GM21526 (cell line): Measurements from ENCODE around the gene REV3L.
A peak's percentile ranks its signal among the peaks of the same experiment; 100 is the strongest.

Experiments used
- ATAC-seq: cut with Tn5 transposase; IDR thresholded peaks from one replicate; pipeline ENCODE4 v1.9.1; 2021; ENCODE audit warnings: moderate library complexity; ENCODE audit not compliant: unreplicated experiment, low FRiP score

REV3L gene

DNA sequence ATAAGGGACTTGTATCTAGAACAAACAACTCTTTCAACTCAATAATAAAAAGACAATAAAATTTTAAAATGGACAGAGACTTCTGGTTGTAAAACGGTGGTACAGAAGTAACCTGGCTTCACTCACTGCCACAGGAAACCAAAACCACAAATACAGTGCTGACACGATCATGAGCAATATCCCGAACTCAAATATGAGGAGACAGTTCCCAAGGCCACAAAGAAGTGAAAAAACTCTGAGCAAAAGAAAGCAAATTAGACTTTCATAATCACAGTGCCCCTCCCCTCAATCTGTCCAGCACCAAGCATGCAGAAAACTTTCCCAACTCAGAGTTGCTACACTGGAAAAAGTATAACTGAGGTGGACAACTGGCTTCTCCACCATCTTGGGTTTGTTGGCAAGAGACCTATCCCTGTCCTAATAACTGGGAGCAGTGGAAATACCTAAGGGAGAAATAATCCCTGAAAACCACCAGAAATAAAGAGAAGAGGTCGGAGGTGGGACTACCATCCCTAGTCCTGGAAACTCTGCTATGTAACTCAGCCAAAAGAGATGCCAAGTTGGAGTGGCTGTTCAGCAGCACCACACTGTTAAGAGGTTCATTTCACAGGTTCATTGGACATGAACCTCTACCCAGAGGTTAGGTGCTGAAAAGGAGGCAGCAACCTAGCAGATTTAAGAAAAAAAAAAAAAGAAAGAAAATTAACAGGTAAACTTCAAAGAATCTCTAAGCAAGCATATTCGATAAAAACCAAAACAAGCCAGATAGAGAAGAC, 55.5 kb downstream of the REV3L start:
- ATAC-seq, result peak; percentile 57

GRCh38 chr6:111423960-111424846, 58.8 kb downstream of the REV3L start:
- no peak for ATAC-seq

DNA sequence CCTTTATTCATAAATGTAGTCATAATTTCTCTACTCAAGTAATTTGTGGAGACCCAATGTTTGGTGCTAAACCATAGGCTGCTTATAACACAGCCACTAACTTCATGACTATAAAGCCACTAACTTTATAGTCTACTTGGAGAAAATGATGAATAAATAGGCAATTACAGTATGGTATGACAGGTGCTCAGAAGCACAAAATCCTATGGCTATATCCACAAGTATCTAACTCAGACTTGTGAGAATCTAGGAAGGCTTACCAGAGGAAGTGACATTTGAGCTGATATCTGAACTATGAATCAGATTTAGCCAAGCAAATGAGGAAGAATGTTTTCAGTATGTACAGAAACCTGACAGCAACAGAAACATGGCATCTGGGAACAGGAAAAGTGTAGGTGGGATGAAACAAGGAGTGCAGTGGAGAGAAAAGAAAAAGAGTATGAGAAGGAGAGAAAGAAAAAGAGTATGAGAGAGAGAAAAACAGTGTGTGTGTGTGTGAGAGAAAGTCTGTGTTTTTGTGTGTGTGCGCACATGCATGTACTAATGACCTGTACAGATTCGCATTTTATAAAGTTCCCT, 59.9 kb downstream of the REV3L start:
- no peak for ATAC-seq

DNA sequence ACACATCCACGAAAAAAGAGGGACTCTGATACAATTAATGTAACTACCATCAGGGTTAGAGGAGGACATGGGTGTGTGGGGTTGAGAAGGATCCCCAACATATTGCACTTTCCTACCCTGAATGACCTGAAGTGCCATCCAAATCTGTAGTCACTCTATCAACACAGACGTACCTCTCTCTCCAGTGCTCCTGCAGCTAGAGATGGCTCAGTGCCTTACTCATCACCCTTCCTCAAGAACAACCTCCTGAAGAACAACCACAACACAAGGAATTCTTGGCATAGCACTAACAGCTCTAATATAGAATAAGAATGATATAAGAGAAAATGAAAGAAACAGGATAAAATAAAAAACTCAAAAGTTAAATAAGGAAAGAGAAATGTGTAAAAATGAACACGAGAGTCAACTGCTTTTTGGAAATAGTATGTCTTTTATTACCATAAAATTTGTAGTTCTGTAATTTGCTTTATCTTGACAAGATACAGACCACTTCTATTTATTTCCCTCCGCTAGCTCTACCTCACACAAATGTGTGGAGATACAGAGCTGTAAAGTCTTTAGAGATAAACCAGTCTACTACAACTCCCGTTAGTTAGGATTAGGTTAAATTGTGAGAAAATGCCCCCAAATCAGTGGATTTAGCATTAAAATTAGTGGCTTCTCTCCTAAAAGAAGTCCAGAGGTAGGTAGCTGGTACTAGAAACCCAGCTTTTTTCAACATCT, 63.9 kb downstream of the REV3L start:
- no peak for ATAC-seq

DNA sequence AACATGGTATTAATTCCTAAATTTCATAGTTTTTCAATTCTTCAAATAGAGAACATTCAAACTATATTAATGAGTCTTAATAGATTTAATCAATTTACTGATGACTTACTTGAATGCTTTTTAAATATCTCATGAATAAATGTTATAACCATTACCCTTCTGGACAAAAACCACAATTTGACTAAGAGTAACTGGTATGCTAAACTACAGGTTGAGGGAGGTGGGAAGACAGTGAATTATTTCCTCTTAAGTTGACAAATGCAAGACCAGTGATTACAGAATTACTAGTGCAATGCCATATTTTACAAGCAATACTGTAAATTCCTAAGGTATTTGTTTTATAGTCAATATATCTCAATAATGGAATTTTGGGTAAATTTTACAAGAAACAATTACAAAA, 65.1 kb downstream of the REV3L start:
- no peak for ATAC-seq

DNA sequence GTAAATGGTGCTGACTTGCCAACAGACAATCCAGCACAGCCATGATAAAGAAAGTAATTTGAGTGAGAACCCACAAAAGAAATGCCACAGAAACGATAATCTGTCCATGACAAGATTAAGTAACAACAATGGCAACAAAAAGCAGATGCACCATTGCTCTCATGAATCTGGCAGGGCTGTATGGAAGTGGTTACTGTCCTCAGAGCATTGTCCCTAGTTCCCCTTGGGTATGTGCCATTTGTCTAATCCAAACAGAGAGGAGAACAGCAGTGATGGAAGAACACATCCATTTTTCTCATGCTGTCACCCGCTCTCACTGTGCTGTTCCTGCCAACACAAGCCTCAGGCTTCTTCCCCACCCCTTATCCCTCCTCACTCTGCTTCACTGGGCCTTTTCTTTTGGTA, 65.8 kb downstream of the REV3L start:
- ATAC-seq, result no peak

DNA sequence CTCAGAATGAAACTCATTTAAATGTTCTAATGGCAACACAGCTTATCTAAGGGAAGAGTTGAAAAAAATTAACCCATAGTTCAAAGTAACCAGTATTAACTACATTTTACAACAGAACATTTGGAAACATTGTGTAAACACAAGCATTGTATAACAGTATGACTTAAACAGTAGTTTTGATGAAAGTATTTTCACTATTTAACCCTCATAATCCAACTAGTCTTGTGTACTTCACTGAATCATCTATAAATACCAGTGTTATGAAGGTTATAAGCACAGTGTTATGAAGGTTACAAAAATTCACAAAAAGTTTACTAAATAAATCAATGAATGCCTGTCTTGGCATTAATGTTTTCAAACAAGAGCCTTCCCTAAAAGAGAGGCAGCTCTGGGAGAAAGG, 66.5 kb downstream of the REV3L start:
- ATAC-seq, result no peak

DNA sequence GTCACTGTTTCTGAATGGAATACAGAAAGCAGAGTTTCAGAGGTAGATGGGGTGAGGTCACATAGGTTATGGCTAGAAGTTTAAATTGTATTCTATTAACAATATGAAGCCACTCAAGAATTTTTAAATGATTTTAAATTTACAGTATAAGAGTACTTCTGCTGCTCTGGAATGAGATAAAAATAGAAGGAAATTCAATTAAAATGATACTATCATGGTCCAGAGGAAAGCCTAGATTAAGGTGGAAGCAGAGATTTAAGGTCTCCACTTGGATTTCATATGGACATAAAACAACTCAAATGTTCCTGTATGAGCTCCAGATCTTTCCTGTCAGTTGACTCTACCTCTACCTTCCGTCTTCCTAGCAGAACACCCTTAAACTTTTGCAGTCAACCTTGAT, 68.6 kb downstream of the REV3L start:
- ATAC-seq, result no peak

DNA sequence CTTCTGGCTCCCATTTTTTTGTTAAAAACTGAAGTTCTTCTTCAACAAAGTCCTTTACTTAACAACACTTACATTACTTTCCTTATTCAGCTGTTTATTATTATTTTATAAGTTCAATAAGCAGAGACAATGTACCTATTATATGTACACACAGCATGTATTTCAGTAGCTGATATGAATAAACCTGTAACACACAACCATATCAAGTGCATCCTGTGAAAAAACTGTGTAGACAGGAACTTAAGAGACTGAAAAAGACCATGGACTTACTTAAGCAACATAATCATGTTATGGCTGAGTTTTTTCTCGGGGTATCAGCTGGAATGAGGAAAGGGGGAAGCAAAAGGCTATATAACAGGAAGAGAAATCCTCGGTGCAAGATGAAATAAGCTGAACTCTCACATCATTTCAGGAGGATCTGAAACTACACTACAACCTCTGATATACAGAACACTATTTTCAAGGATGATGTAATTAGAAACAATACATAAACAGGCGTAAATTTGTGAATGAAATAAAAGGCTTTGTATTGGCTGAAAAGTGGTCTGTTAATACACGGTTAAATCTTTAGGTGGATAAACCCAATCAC, 70.9 kb downstream of the REV3L start:
- no peak for ATAC-seq

GRCh38 chr6:111411046-111411445, 72.0 kb downstream of the REV3L start:
- no peak for ATAC-seq

GRCh38 chr6:111410371-111410770, 72.6 kb downstream of the REV3L start:
- no peak for ATAC-seq

GRCh38 chr6:111409430-111409829, 73.6 kb downstream of the REV3L start:
- ATAC-seq, result no peak

DNA sequence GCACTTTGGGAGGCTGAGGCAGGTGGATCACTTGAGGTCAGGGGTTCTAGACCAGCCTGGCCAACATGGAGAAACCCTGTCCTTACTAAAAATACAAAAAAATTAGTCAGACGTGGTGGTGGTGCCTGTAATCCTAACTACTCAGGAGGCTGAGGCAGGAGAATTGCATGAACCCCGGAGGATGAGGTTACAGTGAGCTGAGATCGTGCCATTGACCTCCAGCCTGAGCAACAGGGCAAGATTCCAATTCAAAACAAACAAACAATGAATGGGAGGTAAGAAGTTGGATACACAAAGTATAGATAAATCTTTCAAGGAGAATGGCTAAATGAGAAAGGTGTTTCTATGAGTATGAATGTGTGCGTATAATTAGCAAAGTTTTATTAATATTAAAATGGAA, 75.3 kb downstream of the REV3L start:
- ATAC-seq, result no peak

DNA sequence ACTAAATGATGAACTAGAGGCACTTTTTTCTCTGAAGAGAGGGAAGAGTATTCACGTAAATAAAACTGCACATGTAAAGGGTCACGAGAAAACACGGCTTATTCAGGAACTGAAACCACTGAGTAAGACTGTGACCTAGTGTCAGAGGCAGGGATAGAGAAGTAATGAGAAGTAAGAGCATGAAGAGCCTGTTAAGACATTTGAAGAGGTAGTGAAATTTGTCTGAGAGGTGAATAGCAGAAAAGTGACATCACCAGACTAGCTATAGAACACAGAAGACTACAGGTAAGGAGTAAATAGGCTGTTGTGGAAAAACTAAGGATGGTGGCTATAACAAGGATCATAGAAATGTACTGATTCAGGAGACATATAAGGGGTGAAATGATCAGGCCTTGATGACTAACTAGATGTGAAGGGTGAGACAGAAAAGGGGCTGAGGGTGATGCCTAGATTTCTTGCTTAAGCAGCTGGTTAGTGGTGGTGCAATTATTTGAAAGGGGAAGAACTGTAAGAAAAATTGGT, 76.8 kb downstream of the REV3L start:
- ATAC-seq, result peak; percentile 97

GRCh38 chr6:111403388-111403787, 79.6 kb downstream of the REV3L start:
- no peak for ATAC-seq

DNA sequence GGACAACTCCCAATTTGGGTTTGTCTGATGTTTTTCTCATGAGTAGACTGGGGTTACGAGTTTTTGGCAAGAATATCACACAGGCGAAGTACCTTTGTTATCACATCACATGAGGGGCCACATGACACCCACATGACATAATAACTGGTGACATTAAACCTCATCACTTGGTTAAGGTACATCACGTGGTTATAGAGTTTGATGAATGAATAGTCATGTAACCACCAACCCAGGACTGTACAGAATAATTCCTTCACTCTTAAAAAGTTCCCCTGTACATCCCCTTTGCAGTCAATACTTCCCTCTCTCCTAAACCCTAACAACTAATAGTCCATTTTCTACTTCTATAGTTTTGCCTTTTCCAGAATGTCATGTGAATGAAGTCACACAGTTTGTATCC, 83.4 kb downstream of the REV3L start:
- no peak for ATAC-seq

GRCh38 chr6:111388681-111389080, 94.3 kb downstream of the REV3L start:
- ATAC-seq, result no peak

GRCh38 chr6:111382476-111383294, 100.3 kb downstream of the REV3L start:
- ATAC-seq, result no peak

DNA sequence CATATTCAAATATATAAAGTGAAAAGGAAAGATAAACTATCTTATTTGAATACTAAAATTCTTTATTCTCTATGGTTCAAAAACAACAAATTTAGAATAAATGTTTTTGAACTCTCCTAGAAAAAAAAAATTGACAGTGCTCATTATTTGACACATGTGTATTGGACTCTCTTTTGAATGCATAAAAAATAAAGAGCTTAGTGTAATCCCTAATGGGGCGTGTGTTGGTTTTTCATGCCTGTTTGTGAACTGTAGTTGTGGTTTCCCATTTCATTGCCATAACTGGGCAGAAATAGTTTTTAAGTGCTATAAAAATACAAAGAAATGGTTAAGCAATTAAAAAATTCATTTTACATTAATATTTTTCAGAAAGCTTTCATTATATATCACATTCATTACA, 101.3 kb downstream of the REV3L start:
- ATAC-seq, result no peak
